Neural cell (in vitro differentiated cells): ENCODE data around the gene NELL2.

Experiments used
- EP300 ChIP-seq: fragments of 450-650 bp; conservative IDR thresholded peaks from 2 replicates; pipeline ENCODE4 v1.6.1; 2014; ENCODE audit warnings: antibody characterized with exemption, mild to moderate bottlenecking, moderate library complexity; ENCODE audit not compliant: poor library complexity, severe bottlenecking
- EZH2 ChIP-seq: fragments of 200-600, 300-800 bp; shearing (Covaris generic), sonication (generic); IDR thresholded peaks from 2 replicates; pipeline ENCODE4 v1.6.1; 2014; ENCODE audit warnings: antibody characterized with exemption, low read length, borderline replicate concordance, mild to moderate bottlenecking; ENCODE audit not compliant: insufficient read depth, poor library complexity, severe bottlenecking
- MXI1 ChIP-seq: fragments of 450-650 bp; conservative IDR thresholded peaks from 2 replicates; pipeline ENCODE4 v1.6.1; 2014; ENCODE audit warnings: antibody characterized with exemption, mild to moderate bottlenecking; ENCODE audit not compliant: poor library complexity, severe bottlenecking
- POLR2AphosphoS5 ChIP-seq: IDR thresholded peaks from 2 replicates; pipeline ENCODE4 v1.6.1; 2012
- TAF1 ChIP-seq: IDR thresholded peaks from 2 replicates; pipeline ENCODE4 v1.6.1; 2012; ENCODE audit warnings: low read depth
- TF ChIP-seq, protein P1 (sequence below): fragments of 450-650 bp; IDR thresholded peaks from 2 replicates; pipeline ENCODE4 v1.5.1; 2014; ENCODE audit warnings: antibody characterized with exemption, mild to moderate bottlenecking, moderate library complexity; ENCODE audit not compliant: poor library complexity, severe bottlenecking
- TF ChIP-seq, protein P2 (sequence below): IDR thresholded peaks from 2 replicates; pipeline ENCODE4 v1.6.1; 2012; ENCODE audit warnings: borderline replicate concordance

DNA sequence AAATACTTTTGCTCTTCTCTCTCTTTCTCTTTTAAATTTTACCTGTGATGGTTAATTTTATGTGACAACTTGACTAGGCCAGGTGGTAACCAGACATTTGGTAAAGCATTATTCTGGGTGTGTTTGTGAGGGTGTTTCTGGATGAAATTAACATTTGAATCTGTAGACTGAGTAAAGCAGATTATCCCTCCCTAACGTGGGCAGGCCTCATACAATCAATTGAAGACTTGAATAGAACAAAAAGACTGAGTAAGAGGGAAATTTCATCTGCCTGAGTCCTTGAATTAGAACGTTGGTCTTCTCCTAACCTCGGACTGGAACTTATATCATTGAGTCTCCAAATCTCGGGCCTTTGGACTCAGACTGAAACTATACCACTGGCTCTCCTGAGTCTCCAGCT lies 182.1 kb downstream of the NELL2 start:
- no peak for TF ChIP-seq MXI1
- TF ChIP-seq, protein P1, sequence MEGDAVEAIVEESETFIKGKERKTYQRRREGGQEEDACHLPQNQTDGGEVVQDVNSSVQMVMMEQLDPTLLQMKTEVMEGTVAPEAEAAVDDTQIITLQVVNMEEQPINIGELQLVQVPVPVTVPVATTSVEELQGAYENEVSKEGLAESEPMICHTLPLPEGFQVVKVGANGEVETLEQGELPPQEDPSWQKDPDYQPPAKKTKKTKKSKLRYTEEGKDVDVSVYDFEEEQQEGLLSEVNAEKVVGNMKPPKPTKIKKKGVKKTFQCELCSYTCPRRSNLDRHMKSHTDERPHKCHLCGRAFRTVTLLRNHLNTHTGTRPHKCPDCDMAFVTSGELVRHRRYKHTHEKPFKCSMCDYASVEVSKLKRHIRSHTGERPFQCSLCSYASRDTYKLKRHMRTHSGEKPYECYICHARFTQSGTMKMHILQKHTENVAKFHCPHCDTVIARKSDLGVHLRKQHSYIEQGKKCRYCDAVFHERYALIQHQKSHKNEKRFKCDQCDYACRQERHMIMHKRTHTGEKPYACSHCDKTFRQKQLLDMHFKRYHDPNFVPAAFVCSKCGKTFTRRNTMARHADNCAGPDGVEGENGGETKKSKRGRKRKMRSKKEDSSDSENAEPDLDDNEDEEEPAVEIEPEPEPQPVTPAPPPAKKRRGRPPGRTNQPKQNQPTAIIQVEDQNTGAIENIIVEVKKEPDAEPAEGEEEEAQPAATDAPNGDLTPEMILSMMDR = no peak
- TF ChIP-seq EZH2 = no peak
- no peak for TF ChIP-seq POLR2AphosphoS5
- no peak for TF ChIP-seq EP300
- TF ChIP-seq, protein P2, sequence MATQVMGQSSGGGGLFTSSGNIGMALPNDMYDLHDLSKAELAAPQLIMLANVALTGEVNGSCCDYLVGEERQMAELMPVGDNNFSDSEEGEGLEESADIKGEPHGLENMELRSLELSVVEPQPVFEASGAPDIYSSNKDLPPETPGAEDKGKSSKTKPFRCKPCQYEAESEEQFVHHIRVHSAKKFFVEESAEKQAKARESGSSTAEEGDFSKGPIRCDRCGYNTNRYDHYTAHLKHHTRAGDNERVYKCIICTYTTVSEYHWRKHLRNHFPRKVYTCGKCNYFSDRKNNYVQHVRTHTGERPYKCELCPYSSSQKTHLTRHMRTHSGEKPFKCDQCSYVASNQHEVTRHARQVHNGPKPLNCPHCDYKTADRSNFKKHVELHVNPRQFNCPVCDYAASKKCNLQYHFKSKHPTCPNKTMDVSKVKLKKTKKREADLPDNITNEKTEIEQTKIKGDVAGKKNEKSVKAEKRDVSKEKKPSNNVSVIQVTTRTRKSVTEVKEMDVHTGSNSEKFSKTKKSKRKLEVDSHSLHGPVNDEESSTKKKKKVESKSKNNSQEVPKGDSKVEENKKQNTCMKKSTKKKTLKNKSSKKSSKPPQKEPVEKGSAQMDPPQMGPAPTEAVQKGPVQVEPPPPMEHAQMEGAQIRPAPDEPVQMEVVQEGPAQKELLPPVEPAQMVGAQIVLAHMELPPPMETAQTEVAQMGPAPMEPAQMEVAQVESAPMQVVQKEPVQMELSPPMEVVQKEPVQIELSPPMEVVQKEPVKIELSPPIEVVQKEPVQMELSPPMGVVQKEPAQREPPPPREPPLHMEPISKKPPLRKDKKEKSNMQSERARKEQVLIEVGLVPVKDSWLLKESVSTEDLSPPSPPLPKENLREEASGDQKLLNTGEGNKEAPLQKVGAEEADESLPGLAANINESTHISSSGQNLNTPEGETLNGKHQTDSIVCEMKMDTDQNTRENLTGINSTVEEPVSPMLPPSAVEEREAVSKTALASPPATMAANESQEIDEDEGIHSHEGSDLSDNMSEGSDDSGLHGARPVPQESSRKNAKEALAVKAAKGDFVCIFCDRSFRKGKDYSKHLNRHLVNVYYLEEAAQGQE = no peak
- no peak for TF ChIP-seq TAF1
